ENCODE measurements around the gene THBS1.

THBS1 gene

GRCh38 chr15:39618063-39618823 is 37.4 kb downstream of the THBS1 start:
- TF ChIP-seq USF1 (IDR thresholded peaks at IDR 0.05) = no peak
- no peak for TF ChIP-seq YY1 (IDR thresholded peaks at IDR 0.05; ENCODE audit: low read depth)
- no peak for TF ChIP-seq EGR1 (IDR thresholded peaks at IDR 0.05)
- TF ChIP-seq TCF12 (IDR thresholded peaks at IDR 0.05; ENCODE audit: low read depth) = no peak
- no peak for TF ChIP-seq TAF1 (IDR thresholded peaks at IDR 0.05; ENCODE audit: low read depth)
- TF ChIP-seq CREB1 (IDR thresholded peaks at IDR 0.05; ENCODE audit: low read depth) = no peak
- no peak for TF ChIP-seq FOXM1 (IDR thresholded peaks at IDR 0.05; ENCODE audit: borderline replicate concordance, low read depth)
- no peak for TF ChIP-seq TEAD4 (IDR thresholded peaks at IDR 0.05)
- TF ChIP-seq, protein P1, sequence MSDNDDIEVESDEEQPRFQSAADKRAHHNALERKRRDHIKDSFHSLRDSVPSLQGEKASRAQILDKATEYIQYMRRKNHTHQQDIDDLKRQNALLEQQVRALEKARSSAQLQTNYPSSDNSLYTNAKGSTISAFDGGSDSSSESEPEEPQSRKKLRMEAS (IDR thresholded peaks at IDR 0.05) = no peak
- TF ChIP-seq CEBPB (IDR thresholded peaks at IDR 0.05) = no peak
- no peak for TF ChIP-seq NFIC (IDR thresholded peaks at IDR 0.05)
- TF ChIP-seq, protein P2, sequence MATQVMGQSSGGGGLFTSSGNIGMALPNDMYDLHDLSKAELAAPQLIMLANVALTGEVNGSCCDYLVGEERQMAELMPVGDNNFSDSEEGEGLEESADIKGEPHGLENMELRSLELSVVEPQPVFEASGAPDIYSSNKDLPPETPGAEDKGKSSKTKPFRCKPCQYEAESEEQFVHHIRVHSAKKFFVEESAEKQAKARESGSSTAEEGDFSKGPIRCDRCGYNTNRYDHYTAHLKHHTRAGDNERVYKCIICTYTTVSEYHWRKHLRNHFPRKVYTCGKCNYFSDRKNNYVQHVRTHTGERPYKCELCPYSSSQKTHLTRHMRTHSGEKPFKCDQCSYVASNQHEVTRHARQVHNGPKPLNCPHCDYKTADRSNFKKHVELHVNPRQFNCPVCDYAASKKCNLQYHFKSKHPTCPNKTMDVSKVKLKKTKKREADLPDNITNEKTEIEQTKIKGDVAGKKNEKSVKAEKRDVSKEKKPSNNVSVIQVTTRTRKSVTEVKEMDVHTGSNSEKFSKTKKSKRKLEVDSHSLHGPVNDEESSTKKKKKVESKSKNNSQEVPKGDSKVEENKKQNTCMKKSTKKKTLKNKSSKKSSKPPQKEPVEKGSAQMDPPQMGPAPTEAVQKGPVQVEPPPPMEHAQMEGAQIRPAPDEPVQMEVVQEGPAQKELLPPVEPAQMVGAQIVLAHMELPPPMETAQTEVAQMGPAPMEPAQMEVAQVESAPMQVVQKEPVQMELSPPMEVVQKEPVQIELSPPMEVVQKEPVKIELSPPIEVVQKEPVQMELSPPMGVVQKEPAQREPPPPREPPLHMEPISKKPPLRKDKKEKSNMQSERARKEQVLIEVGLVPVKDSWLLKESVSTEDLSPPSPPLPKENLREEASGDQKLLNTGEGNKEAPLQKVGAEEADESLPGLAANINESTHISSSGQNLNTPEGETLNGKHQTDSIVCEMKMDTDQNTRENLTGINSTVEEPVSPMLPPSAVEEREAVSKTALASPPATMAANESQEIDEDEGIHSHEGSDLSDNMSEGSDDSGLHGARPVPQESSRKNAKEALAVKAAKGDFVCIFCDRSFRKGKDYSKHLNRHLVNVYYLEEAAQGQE (IDR thresholded peaks at IDR 0.05; ENCODE audit: low read depth) = no peak
- no peak for TF ChIP-seq RAD21 (IDR thresholded peaks at IDR 0.05; ENCODE audit: low read depth)
- no peak for TF ChIP-seq EP300 (IDR thresholded peaks at IDR 0.05; ENCODE audit: borderline replicate concordance)
- no peak for TF ChIP-seq ZBTB7A (IDR thresholded peaks at IDR 0.05; ENCODE audit: low read depth)

DNA sequence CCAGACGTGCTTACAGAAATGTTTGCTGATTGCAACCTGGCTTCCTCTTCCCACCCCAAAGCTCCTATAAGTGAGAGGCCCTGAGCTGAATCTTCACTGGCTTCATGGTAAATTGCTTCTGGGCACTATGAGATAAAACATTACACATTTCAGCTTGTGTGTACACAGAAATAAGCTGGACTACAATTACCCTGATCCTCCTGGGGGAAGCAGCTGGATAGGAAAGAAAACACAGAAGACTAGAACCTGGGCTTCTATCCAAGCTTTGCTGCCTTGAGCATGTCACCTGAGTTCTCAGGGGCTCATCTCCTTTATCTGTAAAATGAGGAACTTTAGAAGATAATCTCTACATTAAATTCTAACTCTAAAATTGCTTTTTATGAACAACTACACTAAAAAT is 40.3 kb downstream of the THBS1 start:
- TF ChIP-seq, protein P1 (IDR thresholded peaks at IDR 0.05) = no peak
- TF ChIP-seq TCF12 (IDR thresholded peaks at IDR 0.05; ENCODE audit: low read depth) (no peak), CREB1 (IDR thresholded peaks at IDR 0.05; ENCODE audit: low read depth) (no peak), ZBTB7A (IDR thresholded peaks at IDR 0.05; ENCODE audit: low read depth) (no peak), TAF1 (IDR thresholded peaks at IDR 0.05; ENCODE audit: low read depth) (no peak), EGR1 (IDR thresholded peaks at IDR 0.05) (no peak), YY1 (IDR thresholded peaks at IDR 0.05; ENCODE audit: low read depth) (no peak), RAD21 (IDR thresholded peaks at IDR 0.05; ENCODE audit: low read depth) (no peak), USF1 (IDR thresholded peaks at IDR 0.05) (no peak), TEAD4 (IDR thresholded peaks at IDR 0.05) (no peak), FOXM1 (IDR thresholded peaks at IDR 0.05; ENCODE audit: borderline replicate concordance, low read depth) (no peak), CEBPB (IDR thresholded peaks at IDR 0.05) (no peak), NFIC (IDR thresholded peaks at IDR 0.05) (no peak), EP300 (IDR thresholded peaks at IDR 0.05; ENCODE audit: borderline replicate concordance) (no peak)
- TF ChIP-seq, protein P2 (IDR thresholded peaks at IDR 0.05; ENCODE audit: low read depth) = no peak

GRCh38 chr15:39621976-39622375 is 41.1 kb downstream of the THBS1 start:
- TF ChIP-seq YY1 (IDR thresholded peaks at IDR 0.05; ENCODE audit: low read depth) = no peak
- TF ChIP-seq, protein P2 (IDR thresholded peaks at IDR 0.05; ENCODE audit: low read depth) = no peak
- TF ChIP-seq, protein P1 (IDR thresholded peaks at IDR 0.05) = no peak

Data from Ishikawa (cell line).